H1 (cell line): ENCODE results near the gene SNCAIP. TPM values are rescaled to one million over a fixed set of nuclear protein-coding genes. Genes with fewer than 3 reads are reported as not detected.

Source experiments
- CTCF ChIA-PET: fragments of 300-600 bp; sonication (Branson Sonifier 250); formaldehyde crosslinking; loops from one replicate; lab custom pipeline; 2021; ENCODE audit not compliant: partially characterized antibody; lab: Charles Lee
- POLR2A ChIA-PET: fragments of 300-600 bp; sonication (Branson Sonifier 250); formaldehyde crosslinking; loops from one replicate; lab custom pipeline; 2021; ENCODE audit warnings: inconsistent platforms; ENCODE audit not compliant: partially characterized antibody; lab: Charles Lee
- DNase-seq, 2 experiments: peaks; one replicate each; pipeline versions ENCODE4 v3.0.0 to v3.0.0-alpha.2; 2010 to 2022; ENCODE audit warnings: low spot score in 2 of 2, low read depth in 1 of 2, mixed read lengths in 1 of 2
- FAIRE-seq: peaks from 2 replicates; lab custom pipeline; 2011; peaks lifted over from hg19 to GRCh38; lab: Jason Lieb, UNC
- H2AFZ ChIP-seq: 2 replicates; pipeline ENCODE4 v1.8.1; 2012; ENCODE audit warnings: low read length, inconsistent platforms
- H2AK5ac ChIP-seq: 2 replicates; pipeline ENCODE4 v1.6.1; 2013; ENCODE audit warnings: low read depth, low read length
- H2BK120ac ChIP-seq: replicated peaks from 2 replicates; pipeline ENCODE3; 2013; ENCODE audit warnings: low read depth, low read length, inconsistent platforms
- H2BK12ac ChIP-seq: 2 replicates; pipeline ENCODE4 v1.6.1; 2013; ENCODE audit warnings: low read depth, low read length
- H2BK15ac ChIP-seq: 2 replicates; pipeline ENCODE4 v1.6.1; 2013; ENCODE audit warnings: low read length
- H2BK20ac ChIP-seq: 2 replicates; pipeline ENCODE4 v1.6.1; 2013; ENCODE audit warnings: low read length
- H2BK5ac ChIP-seq: 2 replicates; pipeline ENCODE4 v1.6.1; 2013; ENCODE audit warnings: low read depth, low read length
- H3K14ac ChIP-seq: 2 replicates; pipeline ENCODE4 v1.6.1; 2013; ENCODE audit warnings: inconsistent platforms; ENCODE audit not compliant: insufficient read length
- H3K18ac ChIP-seq: 2 replicates; pipeline ENCODE4 v1.6.1; 2013; ENCODE audit warnings: low read length; ENCODE audit errors: extremely low read depth
- H3K23ac ChIP-seq: 2 replicates; pipeline ENCODE4 v1.6.1; 2013; ENCODE audit warnings: inconsistent platforms; ENCODE audit not compliant: insufficient read length
- H3K23me2 ChIP-seq: 2 replicates; pipeline ENCODE4 v1.6.1; 2013; ENCODE audit warnings: low read depth, low read length
- H3K27ac ChIP-seq: 2 replicates; pipeline ENCODE4 v1.6.1; 2011; ENCODE audit warnings: low read depth, low read length, inconsistent platforms
- H3K27me3 ChIP-seq, 4 experiments: replicated peaks in 1 of 4; 1 replicate in 1 of 4; 2 replicates in 3 of 4; pipeline versions ENCODE4 v1.6.1 to v1.8.1; 2011 to 2013; ENCODE audit warnings: low read length in 3 of 4, mild to moderate bottlenecking in 3 of 4, inconsistent platforms in 2 of 4, mixed read lengths in 2 of 4, moderate library complexity in 1 of 4; ENCODE audit not compliant: control insufficient read depth in 3 of 4, insufficient read depth in 3 of 4; ENCODE audit errors: extremely low read depth in 1 of 4
- H3K36me3 ChIP-seq, 4 experiments: 2 replicates each; pipeline versions ENCODE4 v1.6.1 to v1.8.1; 2011 to 2013; ENCODE audit warnings: mild to moderate bottlenecking in 4 of 4, low read length in 3 of 4, moderate library complexity in 2 of 4, control low read depth in 1 of 4, inconsistent platforms in 1 of 4; ENCODE audit not compliant: insufficient read depth in 4 of 4, control insufficient read depth in 2 of 4
- H3K4ac ChIP-seq: replicated peaks from 2 replicates; pipeline ENCODE3; 2013; ENCODE audit warnings: low read length, low read depth, mixed read lengths, inconsistent platforms; ENCODE audit not compliant: insufficient read length
- H3K4me1 ChIP-seq, 4 experiments: replicated peaks in 1 of 4; 1 replicate in 1 of 4; 2 replicates in 3 of 4; pipeline versions ENCODE4 v1.6.1 to v1.8.1; 2011 to 2013; ENCODE audit warnings: low read length in 3 of 4, inconsistent platforms in 2 of 4, mixed read lengths in 1 of 4; ENCODE audit not compliant: insufficient read depth in 4 of 4, control insufficient read depth in 3 of 4
- H3K4me2 ChIP-seq, 2 experiments: 2 replicates each; pipeline versions ENCODE4 v1.6.1 to v1.8.1; 2011 to 2013; ENCODE audit warnings: low read depth in 2 of 2, low read length in 2 of 2, control low read depth in 1 of 2, inconsistent platforms in 1 of 2, mild to moderate bottlenecking in 1 of 2; ENCODE audit not compliant: insufficient read depth in 1 of 2
- H3K4me3 ChIP-seq, 4 experiments: fragments of 200-600, 300-600 bp in 1 of 4; sonication (generic), shearing (Covaris generic), sonication (Bioruptor Twin) in 1 of 4; 2 replicates each; pipeline versions ENCODE4 v1.5.1 to v1.8.1; 2011 to 2016; ENCODE audit warnings: low read length in 4 of 4, low read depth in 3 of 4, control low read depth in 2 of 4, inconsistent platforms in 2 of 4, mild to moderate bottlenecking in 2 of 4, mixed read lengths in 1 of 4, moderate library complexity in 1 of 4; ENCODE audit not compliant: insufficient read depth in 2 of 4; ENCODE audit errors: extremely low read depth in 1 of 4
- H3K56ac ChIP-seq: replicated peaks from 2 replicates; pipeline ENCODE3; 2013; ENCODE audit warnings: low read depth, mild to moderate bottlenecking, mixed read lengths, low read length, inconsistent platforms; ENCODE audit not compliant: insufficient read length
- H3K79me1 ChIP-seq: 2 replicates; pipeline ENCODE4 v1.6.1; 2013; ENCODE audit warnings: low read depth, low read length, control low read depth
- H3K79me2 ChIP-seq, 2 experiments: 2 replicates each; pipeline versions ENCODE4 v1.6.1 to v1.8.1; 2012 to 2013; ENCODE audit warnings: low read length in 2 of 2, mild to moderate bottlenecking in 2 of 2, inconsistent platforms in 1 of 2; ENCODE audit not compliant: insufficient read depth in 2 of 2, control insufficient read depth in 1 of 2
- H3K9ac ChIP-seq, 4 experiments: replicated peaks in 1 of 4; 1 replicate in 1 of 4; 2 replicates in 3 of 4; pipeline versions ENCODE4 v1.6.1 to v1.8.1; 2011 to 2013; ENCODE audit warnings: low read depth in 3 of 4, low read length in 3 of 4, control low read depth in 2 of 4, mild to moderate bottlenecking in 2 of 4, moderate library complexity in 2 of 4, inconsistent platforms in 1 of 4; ENCODE audit errors: extremely low read depth in 1 of 4
- H3K9me3 ChIP-seq, 2 experiments: 2 replicates each; pipeline versions ENCODE4 v1.6.1 to v1.8.1; 2012 to 2013; ENCODE audit warnings: mild to moderate bottlenecking in 2 of 2, moderate library complexity in 2 of 2, control low read depth in 1 of 2, inconsistent platforms in 1 of 2, low read depth in 1 of 2, low read length in 1 of 2, mixed read lengths in 1 of 2; ENCODE audit not compliant: insufficient read depth in 2 of 2
- H4K20me1 ChIP-seq, 2 experiments: replicated peaks in 1 of 2; 2 replicates each; pipeline versions ENCODE3 to v1.8.1; 2011 to 2013; ENCODE audit warnings: inconsistent platforms in 2 of 2, low read length in 2 of 2, mild to moderate bottlenecking in 1 of 2; ENCODE audit not compliant: insufficient read depth in 2 of 2, control insufficient read depth in 1 of 2
- H4K5ac ChIP-seq: 2 replicates; pipeline ENCODE4 v1.6.1; 2013; ENCODE audit warnings: low read length, low read depth, mixed read lengths, inconsistent platforms; ENCODE audit not compliant: insufficient read length
- H4K8ac ChIP-seq: 2 replicates; pipeline ENCODE4 v1.8.0; 2013; ENCODE audit warnings: mild to moderate bottlenecking, moderate library complexity, low read length, inconsistent platforms; ENCODE audit not compliant: insufficient read depth; ENCODE audit errors: extremely low read depth
- H4K91ac ChIP-seq: replicated peaks from 2 replicates; pipeline ENCODE3; 2013; ENCODE audit warnings: low read length, mixed read lengths, inconsistent platforms; ENCODE audit not compliant: insufficient read length
- BRCA1 ChIP-seq: IDR thresholded peaks from 2 replicates; pipeline ENCODE4 v1.6.1; 2012; ENCODE audit warnings: low read depth, low read length, improper control_type of control experiment
- CBX5 ChIP-seq: fragments of 300-800, 300-1000 bp; sonication (generic); IDR thresholded peaks from 2 replicates; pipeline ENCODE4 v1.7.1; 2016; ENCODE audit warnings: antibody characterized with exemption, low read length, low read depth
- EZH2 ChIP-seq: fragments of 200-600 bp; sonication (generic); IDR thresholded peaks from 2 replicates; pipeline ENCODE4 v1.7.1; 2012; ENCODE audit warnings: low read depth, mild to moderate bottlenecking, moderate library complexity, low read length, inconsistent platforms; ENCODE audit not compliant: severe bottlenecking
- HDAC2 ChIP-seq, 2 experiments: fragments of 300-600 bp in 1 of 2; sonication (generic) in 1 of 2; IDR thresholded peaks; 2 replicates each; pipeline ENCODE4 v1.6.1; 2011 to 2012; ENCODE audit warnings: low read depth in 2 of 2, low read length in 2 of 2, mild to moderate bottlenecking in 2 of 2, moderate library complexity in 2 of 2, borderline replicate concordance in 1 of 2, inconsistent platforms in 1 of 2
- NANOG ChIP-seq: IDR thresholded peaks from 2 replicates; pipeline ENCODE4 v1.6.1; 2011; ENCODE audit warnings: low read length, low read depth, mild to moderate bottlenecking, inconsistent platforms; ENCODE audit not compliant: insufficient read depth, poor library complexity, severe bottlenecking
- TBP ChIP-seq: IDR thresholded peaks from 2 replicates; pipeline ENCODE4 v1.6.1; 2011; ENCODE audit warnings: low read depth, low read length, improper control_type of control experiment
- TEAD4 ChIP-seq: IDR thresholded peaks from 2 replicates; pipeline ENCODE4 v1.6.1; 2012; ENCODE audit warnings: low read depth, low read length, inconsistent platforms, mixed read lengths
- WGBS, 2 experiments: shearing (Covaris generic) in 1 of 2; methylation state at CpG; one replicate each; pipeline versions ENCODE4 v1.1.6 to v1.1.7; 2013 to 2015; ENCODE audit warnings: low lambda C conversion rate in 2 of 2, mixed read lengths in 2 of 2, inconsistent platforms in 1 of 2, low coverage in 1 of 2, missing lambda C conversion rate in 1 of 2; ENCODE audit not compliant: insufficient replicate concordance in 2 of 2, insufficient coverage in 1 of 2, insufficient read length in 1 of 2; ENCODE audit errors: extremely low coverage in 1 of 2, missing lambda C conversion rate in 1 of 2; 5-methylcytosine and 5-hydroxymethylcytosine counted together
- polyA plus RNA-seq, 7 experiments: library from polyadenylated mRNA; depleted of rRNA in 3 of 7; stranded (reverse) in 5 of 7; unstranded in 2 of 7; fragments of >200 nt in 5 of 7; fragments of 200-250 nt in 2 of 7; gene quantifications; 1 replicate in 5 of 7; 2 replicates in 1 of 7; 4 replicates in 1 of 7; pipeline versions ENCODE4 v1.2.1 to v1.2.3, GENCODE V29; 2011 to 2013; ENCODE audit warnings: missing spikeins in 2 of 7, mixed read lengths in 2 of 7
- total RNA-seq: library from RNA; stranded (reverse); fragmentation: NEBNext Ultra II Directional; extraction: Animal tissue kit (Norgen Biotek cat#: 25700); gene quantifications from 2 replicates; pipeline ENCODE4 v1.2.1, GENCODE V29; 2021

The SNCAIP gene
- total and polyA plus RNA-seq, 2 of the 8 experiments (the other 6 are each of a cell fraction or from before 2014, with no cell fraction given): 3.9 to 9.0 TPM

DNA sequence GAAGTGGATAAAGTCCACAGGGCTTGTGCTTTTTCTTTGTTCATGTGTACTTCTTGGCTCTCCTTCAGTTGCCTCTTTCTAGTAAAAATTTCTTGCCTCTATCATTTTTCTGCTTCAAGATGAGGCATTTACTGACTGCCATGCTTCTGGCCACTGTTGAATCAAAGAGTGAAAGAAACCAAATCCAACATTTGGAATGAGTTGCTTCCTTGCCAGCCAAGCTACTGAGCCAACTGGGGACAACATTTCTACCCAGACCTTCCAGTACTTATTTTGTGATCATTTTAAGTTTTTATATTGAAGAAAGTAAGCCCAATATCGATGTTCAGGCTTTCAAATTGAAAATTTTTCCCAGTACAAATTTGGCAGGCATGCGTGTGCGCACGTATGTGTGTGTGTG, 73.2 kb downstream of the SNCAIP start:
- H4K91ac ChIP-seq: no peak overlapping the region
- FAIRE-seq (no peak), DNase-seq (no peak)
- H3K18ac ChIP-seq: no peak overlapping the region
- H3K9ac ChIP-seq: no peak overlapping the region
- H2BK15ac ChIP-seq: no peak overlapping the region
- H2BK12ac ChIP-seq: no peak overlapping the region
- H3K4me2 ChIP-seq: no peak overlapping the region
- no peak overlapping the region for H3K56ac ChIP-seq
- H2AK5ac ChIP-seq: no peak overlapping the region
- no peaks in the 10 kb centered on the region for H3K36me3 ChIP-seq
- H3K23ac ChIP-seq: no peak overlapping the region
- no peaks in the 10 kb centered on the region for H4K20me1 ChIP-seq
- H2BK5ac ChIP-seq: no peak overlapping the region
- ChIA-PET POLR2A (interaction anchor here (0.8 kb wide), 1 partner anchor 71 kb away, joined by 3 read pairs; no protein-coding TSS in a partner anchor), CTCF (interaction anchor here (0.6 kb wide), 1 partner anchor 209 kb away, joined by 3 read pairs; no protein-coding TSS in a partner anchor)
- no peaks in the 10 kb centered on the region for H3K23me2 ChIP-seq
- peaks cover 0 to 5% (median 1%) of the 10 kb centered on the region in 4 experiments; a peak in 2 of 7 replicates for H3K4me1 ChIP-seq
- no peak overlapping the region for H4K8ac ChIP-seq
- H3K79me1 ChIP-seq: no peaks in the 10 kb centered on the region
- no peaks in the 10 kb centered on the region for H3K9me3 ChIP-seq
- H2BK20ac ChIP-seq: no peak overlapping the region
- 92% methylated on average over 4 of the region's 4 CpGs; no CpG with 5 or more reads in 1 of the 2 experiments for WGBS, 2 experiments
- no peak overlapping the region for H2AFZ ChIP-seq
- no peak overlapping the region for H4K5ac ChIP-seq
- no peaks in the 10 kb centered on the region for H3K79me2 ChIP-seq
- H3K27me3 ChIP-seq: no peaks in the 10 kb centered on the region
- no peak overlapping the region for H3K4ac ChIP-seq
- TF ChIP-seq TBP: no peak
- TF ChIP-seq TEAD4: no peak
- TF ChIP-seq EZH2: no peak
- no peak for TF ChIP-seq HDAC2 (IDR thresholded peaks at IDR 0.05; ENCODE audit: borderline replicate concordance in 1 of 2, low read depth in 2 of 2, low read length in 2 of 2)
- no peak for TF ChIP-seq BRCA1
- no peak for TF ChIP-seq CBX5
- TF ChIP-seq NANOG: no peak
- H3K14ac ChIP-seq: no peak overlapping the region
- no peak overlapping the region for H3K27ac ChIP-seq
- H3K4me3 ChIP-seq: no peak overlapping the region
- no peak overlapping the region for H2BK120ac ChIP-seq
